A549 treated with RU486 at 1 μM for 4 hours (cell line): ENCODE data around the gene BRIX1. TPM values are rescaled to one million over a fixed set of nuclear protein-coding genes. Genes with fewer than 3 reads are reported as not detected.

Experiments used
- total RNA-seq: library from RNA; stranded (reverse); fragments of 200-300 nt; extraction: Qiagen RNA extraction; gene quantifications from 5 replicates; pipeline ENCODE4 v1.2.3, GENCODE V29; 2022; ENCODE audit warnings: low read depth

Gene BRIX1, protein sequence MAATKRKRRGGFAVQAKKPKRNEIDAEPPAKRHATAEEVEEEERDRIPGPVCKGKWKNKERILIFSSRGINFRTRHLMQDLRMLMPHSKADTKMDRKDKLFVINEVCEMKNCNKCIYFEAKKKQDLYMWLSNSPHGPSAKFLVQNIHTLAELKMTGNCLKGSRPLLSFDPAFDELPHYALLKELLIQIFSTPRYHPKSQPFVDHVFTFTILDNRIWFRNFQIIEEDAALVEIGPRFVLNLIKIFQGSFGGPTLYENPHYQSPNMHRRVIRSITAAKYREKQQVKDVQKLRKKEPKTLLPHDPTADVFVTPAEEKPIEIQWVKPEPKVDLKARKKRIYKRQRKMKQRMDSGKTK
- total RNA-seq = 33.4 to 63.1 TPM (median 54.5 TPM) in 5 replicates

DNA sequence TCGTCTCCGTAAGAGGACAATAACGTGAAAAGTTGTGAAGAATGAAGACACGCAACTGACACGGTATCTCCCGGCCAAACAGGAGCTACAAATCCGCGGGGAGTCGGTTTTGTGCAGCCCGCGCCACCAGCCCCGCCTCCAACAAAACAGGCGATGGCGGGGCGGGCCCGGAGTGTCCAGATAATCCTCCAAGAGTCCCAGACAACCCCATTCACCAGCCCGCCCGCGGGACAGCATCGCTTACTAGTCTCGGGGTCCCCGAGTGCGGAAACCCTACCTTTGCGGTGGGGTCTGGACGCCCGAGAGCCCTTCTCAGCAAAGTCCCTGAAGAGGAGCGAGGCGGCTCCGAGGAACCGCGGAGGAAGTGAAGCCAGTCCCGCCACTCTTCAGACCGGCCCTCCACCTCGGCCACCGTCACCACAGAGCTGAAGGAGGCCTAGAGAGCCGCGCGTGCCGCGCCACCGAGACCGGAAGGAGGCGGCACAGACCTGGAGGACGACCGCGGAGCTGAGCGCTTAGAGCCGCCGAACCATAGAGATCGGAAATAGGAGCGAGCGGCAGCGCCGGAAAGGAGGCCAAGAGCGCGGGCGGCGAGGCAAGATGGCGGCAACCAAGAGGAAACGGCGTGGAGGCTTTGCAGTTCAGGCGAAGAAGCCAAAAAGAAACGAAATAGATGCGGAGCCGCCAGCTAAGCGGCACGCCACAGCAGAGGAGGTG, at the start of gene BRIX1, which contains the start of gene RAD1:
Gene BRIX1, plus strand, starts transcription at position 573 of the 717 bp plus-strand sequence. Its CDS starts 28 bp downstream, at position 601.
Gene RAD1, minus strand, starts transcription at position 366 of the 717 bp plus-strand sequence. CDS start 612 bp downstream, outside the sequence.

DNA sequence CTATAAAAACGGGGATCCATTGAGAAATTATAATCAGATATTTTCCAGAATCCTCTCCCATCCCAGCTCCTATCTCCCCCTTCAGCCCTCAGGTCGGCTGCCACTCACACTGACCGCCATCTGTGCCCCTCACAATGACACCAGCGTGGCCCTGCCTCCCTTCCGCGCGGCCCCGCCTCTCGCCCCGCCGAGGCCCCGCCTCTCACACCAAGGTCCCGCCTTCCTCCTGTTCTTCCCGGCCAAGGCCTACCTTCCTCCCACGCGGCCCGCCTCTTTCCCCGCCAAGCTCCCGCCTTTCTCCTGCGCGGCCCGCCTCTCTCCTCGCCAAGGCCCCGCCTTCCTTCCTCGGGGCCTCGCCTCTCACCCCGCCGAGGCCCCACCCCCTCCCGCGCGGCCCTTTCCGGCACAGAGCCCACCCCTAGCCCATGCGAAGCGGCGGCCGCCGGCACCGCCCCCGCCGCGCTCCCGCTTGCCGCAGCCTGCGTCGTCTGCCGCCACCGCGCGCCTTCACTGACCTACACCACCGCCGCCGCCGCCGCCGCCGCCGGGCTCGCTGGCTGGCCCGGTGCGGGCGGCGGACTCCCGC, 13.7 kb downstream of the BRIX1 start, which contains the start of gene DNAJC21:
Gene DNAJC21, plus strand, starts transcription at position 426 of the 586 bp plus-strand sequence. CDS start 261 bp downstream, outside the sequence.

Other genes with a start within 250 kb of the BRIX1 start
- gene TTC23L, start 76.5 kb upstream of the BRIX1 start, total RNA-seq = 0.18 to 0.33 TPM in 2 of 5 replicates, not detected in the others
- 27.5 to 42.5 TPM (median 34.8 TPM) in 5 replicates for gene RAD1, start 207 bp upstream of the BRIX1 start, total RNA-seq
- gene DNAJC21, start 13.8 kb downstream of the BRIX1 start, total RNA-seq = 23.3 to 32.1 TPM (median 26.7 TPM) in 5 replicates
- not detected in 5 replicates for gene AGXT2, start 132.2 kb downstream of the BRIX1 start, total RNA-seq